ENCODE data around the gene RSAD1. TPM values are rescaled to one million over a fixed set of nuclear protein-coding genes. Genes with fewer than 3 reads are reported as not detected.

Gene RSAD1
- total RNA-seq, 2 donors from 2014 or later: 39.2 to 44.5 TPM

DNA sequence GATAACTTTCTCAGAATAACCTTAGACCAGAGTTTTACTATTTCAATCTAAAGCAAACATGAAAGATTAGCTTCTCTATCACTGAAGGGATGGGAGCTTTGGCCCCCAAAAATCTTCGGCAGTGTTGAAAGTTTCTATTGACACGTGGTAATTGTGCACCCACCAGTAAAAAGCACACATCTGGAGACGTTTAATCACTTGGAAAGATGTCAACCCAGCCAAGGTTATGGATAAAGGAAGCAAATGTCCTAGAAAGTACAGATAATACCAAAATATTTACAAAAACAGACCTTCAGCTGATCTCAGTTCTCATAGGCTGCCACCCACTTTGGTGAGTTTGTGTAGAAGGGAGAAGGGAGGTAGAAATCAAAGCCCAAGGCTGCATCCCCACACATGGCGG is 34.8 kb downstream of the RSAD1 start:
- Histone ChIP-seq H3K9me3 (no peaks in the 10 kb centered on the region), H3K4me3 (no peak overlapping the region), H3K36me3 (replicated peaks in 1 of 2; ENCODE audit: insufficient read depth in 1 of 2, low read depth in 2 of 2) (no peaks in the 10 kb centered on the region), H3K27ac (no peak overlapping the region), H3K4me1 (peaks cover 61% of the 10 kb centered on the region), H3K27me3 (no peaks in the 10 kb centered on the region)
- TF ChIP-seq, protein P1, sequence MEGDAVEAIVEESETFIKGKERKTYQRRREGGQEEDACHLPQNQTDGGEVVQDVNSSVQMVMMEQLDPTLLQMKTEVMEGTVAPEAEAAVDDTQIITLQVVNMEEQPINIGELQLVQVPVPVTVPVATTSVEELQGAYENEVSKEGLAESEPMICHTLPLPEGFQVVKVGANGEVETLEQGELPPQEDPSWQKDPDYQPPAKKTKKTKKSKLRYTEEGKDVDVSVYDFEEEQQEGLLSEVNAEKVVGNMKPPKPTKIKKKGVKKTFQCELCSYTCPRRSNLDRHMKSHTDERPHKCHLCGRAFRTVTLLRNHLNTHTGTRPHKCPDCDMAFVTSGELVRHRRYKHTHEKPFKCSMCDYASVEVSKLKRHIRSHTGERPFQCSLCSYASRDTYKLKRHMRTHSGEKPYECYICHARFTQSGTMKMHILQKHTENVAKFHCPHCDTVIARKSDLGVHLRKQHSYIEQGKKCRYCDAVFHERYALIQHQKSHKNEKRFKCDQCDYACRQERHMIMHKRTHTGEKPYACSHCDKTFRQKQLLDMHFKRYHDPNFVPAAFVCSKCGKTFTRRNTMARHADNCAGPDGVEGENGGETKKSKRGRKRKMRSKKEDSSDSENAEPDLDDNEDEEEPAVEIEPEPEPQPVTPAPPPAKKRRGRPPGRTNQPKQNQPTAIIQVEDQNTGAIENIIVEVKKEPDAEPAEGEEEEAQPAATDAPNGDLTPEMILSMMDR (IDR thresholded peaks at IDR 0.05): no peak
- no peak for TF ChIP-seq POLR2A (IDR thresholded peaks at IDR 0.05)
- intact Hi-C loops (cut with DNase I): no loop called here
- DNase-seq: no peak
- WGBS, 2 donors: 36 to 39% methylated on average over 4 of the region's 4 CpGs
- peak; percentile 25 for ATAC-seq

DNA sequence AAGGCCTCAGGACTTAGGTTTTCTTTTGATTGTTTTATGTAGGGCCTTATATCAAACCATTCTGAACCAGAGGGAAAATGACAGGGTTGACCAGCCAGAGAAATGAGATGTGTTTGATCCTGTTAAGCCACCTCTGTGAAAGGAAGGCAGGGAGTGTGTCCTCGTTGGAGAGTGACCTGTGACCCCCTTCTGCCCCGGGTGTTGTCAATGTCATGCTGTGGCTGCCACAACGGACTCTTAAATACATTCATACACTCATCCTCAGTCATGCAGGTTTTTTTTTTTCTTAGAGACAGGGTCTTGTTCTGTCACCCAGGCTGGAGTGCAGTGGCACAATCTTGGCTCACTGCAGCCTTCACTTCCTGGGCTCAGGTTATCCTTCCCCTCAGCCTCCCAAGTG is 35.7 kb downstream of the RSAD1 start:
- H3K9me3 ChIP-seq: no peaks in the 10 kb centered on the region
- H3K4me1 ChIP-seq: peaks cover 63% of the 10 kb centered on the region
- no peak for DNase-seq
- no peaks in the 10 kb centered on the region for H3K27me3 ChIP-seq
- WGBS, 2 donors: 57 to 72% methylated on average over 3 of the region's 3 CpGs
- no peaks in the 10 kb centered on the region for H3K36me3 ChIP-seq (replicated peaks in 1 of 2; ENCODE audit: insufficient read depth in 1 of 2, low read depth in 2 of 2)
- TF ChIP-seq, protein P1 (IDR thresholded peaks at IDR 0.05): no peak
- TF ChIP-seq POLR2A (IDR thresholded peaks at IDR 0.05): no peak
- H3K27ac ChIP-seq: no peak overlapping the region
- intact Hi-C loops (cut with DNase I): no loop called here
- no peak overlapping the region for H3K4me3 ChIP-seq
- no peak for ATAC-seq

DNA sequence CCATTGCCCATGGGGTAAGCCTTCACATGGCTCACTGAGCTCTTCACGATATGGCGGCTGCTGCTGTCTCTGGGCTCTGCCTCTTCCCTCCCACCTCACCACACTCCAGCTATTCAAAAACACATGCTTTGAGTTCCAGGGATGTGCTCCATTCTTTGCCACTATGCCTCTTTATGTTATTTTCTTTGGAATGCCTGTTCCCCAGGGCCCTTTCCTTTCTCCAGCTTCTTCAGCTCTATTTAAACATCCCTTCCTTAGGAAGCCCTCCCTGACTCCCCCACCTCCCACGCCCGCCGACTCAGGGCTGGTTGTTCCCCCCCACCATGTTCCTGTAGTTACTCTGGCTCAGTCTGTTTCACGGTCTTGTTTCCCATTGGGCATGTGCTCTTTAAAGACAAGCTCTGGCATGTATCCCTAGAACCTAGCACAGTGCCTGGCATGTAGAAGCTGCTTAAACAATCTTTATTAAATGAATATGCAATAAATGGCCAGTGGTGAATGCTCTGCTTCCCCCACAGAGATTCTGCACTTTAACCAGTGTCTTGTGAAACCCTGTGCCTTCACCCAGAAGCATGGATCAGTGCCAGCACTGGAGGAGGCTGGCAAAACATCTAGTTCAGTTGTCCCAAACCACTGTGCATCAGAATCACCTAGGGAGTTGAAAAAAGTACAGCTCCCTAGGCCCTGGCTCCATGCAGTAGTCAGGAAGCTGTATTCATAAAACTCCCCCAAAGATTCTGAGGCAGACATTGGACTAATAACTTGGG is 36.5 kb downstream of the RSAD1 start:
- Histone ChIP-seq H3K27ac (no peak overlapping the region), H3K4me3 (no peak overlapping the region), H3K4me1 (peaks cover 59% of the 10 kb centered on the region), H3K9me3 (no peaks in the 10 kb centered on the region), H3K36me3 (replicated peaks in 1 of 2; ENCODE audit: insufficient read depth in 1 of 2, low read depth in 2 of 2) (no peaks in the 10 kb centered on the region), H3K27me3 (no peaks in the 10 kb centered on the region)
- DNase-seq (peak; percentile 46 to 68 (median 62)), ATAC-seq (no peak)
- TF ChIP-seq POLR2A (IDR thresholded peaks at IDR 0.05): no peak
- TF ChIP-seq, protein P1 (IDR thresholded peaks at IDR 0.05): no peak
- intact Hi-C loops (cut with DNase I): no loop called here
- 90 to 93% methylated on average over 6 of the region's 6 CpGs for WGBS, 2 donors

DNA sequence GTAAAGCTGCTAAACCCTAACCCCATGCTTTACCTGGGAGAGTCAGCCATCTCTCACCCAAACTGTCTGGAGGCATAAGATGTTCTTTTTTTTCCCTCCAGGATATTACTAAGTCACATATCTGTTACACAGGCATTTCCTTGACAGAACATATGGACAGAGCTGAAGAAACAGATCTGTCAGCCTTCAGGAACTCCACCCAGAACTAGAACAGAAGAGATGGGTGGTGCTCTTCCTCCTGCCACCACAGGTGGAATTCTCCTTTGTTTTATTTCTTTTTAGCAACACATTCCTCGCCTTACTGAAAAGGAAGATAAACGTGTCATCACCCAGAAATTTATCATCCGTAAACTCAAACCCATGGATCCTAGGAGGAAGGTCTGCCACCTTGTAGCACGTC is 38.4 kb downstream of the RSAD1 start:
- no peak for DNase-seq
- no peaks in the 10 kb centered on the region for H3K9me3 ChIP-seq
- TF ChIP-seq, protein P1 (IDR thresholded peaks at IDR 0.05): no peak
- TF ChIP-seq POLR2A (IDR thresholded peaks at IDR 0.05): no peak
- ATAC-seq: no peak
- intact Hi-C loops (cut with DNase I): no loop called here
- peaks cover 48% of the 10 kb centered on the region for H3K4me1 ChIP-seq
- H3K36me3 ChIP-seq (replicated peaks in 1 of 2; ENCODE audit: insufficient read depth in 1 of 2, low read depth in 2 of 2): no peaks in the 10 kb centered on the region
- no peak overlapping the region for H3K27ac ChIP-seq
- no peak overlapping the region for H3K4me3 ChIP-seq
- H3K27me3 ChIP-seq: no peaks in the 10 kb centered on the region
- 88 to 90% methylated on average over 4 of the region's 4 CpGs for WGBS, 2 donors

All from body of pancreas (tissue), 4 donors.